HEK293T (cell line): ENCODE data around the gene MORC1.

ENCODE experiments used
- ARNT ChIP-seq: fragments of 450-650 bp; IDR thresholded peaks from 2 replicates; pipeline ENCODE4 v1.6.1; 2017; ENCODE audit warnings: mild to moderate bottlenecking
- FOXA1 ChIP-seq: fragments of 450-650 bp; IDR thresholded peaks from 2 replicates; pipeline ENCODE4 v1.6.1; 2016; ENCODE audit warnings: mild to moderate bottlenecking
- LEF1 ChIP-seq: fragments of 450-650 bp; IDR thresholded peaks from 2 replicates; pipeline ENCODE4 v1.6.1; 2017; ENCODE audit warnings: mild to moderate bottlenecking, borderline replicate concordance
- SP1 ChIP-seq: fragments of 450-650 bp; IDR thresholded peaks from 2 replicates; pipeline ENCODE4 v1.6.1; 2017
- ZNF384 ChIP-seq: fragments of 450-650 bp; IDR thresholded peaks from 2 replicates; pipeline ENCODE4 v1.6.1; 2016

DNA sequence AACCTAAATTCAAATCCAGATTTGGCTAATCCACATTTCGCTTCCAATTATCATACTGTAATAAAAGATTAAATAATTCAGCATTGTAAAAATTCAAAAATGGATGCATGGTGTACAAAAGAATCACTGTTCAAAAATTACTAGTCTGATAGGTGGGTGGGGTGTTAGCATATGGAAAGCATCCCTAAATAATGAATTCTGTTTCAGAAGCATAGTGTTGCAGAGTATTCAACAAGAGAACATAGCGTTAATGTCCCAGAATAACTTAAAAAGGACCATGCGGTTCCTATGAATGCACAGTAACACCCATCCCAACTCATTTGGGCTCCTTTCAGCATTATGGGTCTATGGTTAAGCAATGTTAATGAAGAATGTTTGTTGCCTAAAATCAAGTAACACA is 51.1 kb downstream of the MORC1 start:
- no peak for TF ChIP-seq FOXA1
- no peak for TF ChIP-seq SP1
- TF ChIP-seq LEF1 = no peak
- TF ChIP-seq ZNF384 = no peak
- no peak for TF ChIP-seq ARNT
